Measurements from ENCODE around the gene PIRT. TPM values are rescaled to one million over a fixed set of nuclear protein-coding genes. Genes with fewer than 3 reads are reported as not detected.
A peak's percentile ranks its signal among the peaks of the same experiment; 100 is the strongest.

Gene PIRT
- total and polyA plus RNA-seq, 2 of the 8 experiments (the other 6 are each of a cell fraction or from before 2014, with no cell fraction given) = 0.03 TPM; not detected in 1

- TF ChIP-seq POU5F1 (IDR thresholded peaks at IDR 0.05; ENCODE audit: low read depth, low read length) (no peak), EGR1 (IDR thresholded peaks at IDR 0.05; ENCODE audit: borderline replicate concordance, low read depth, low read length) (no peak), RAD21 (IDR thresholded peaks at IDR 0.05 in 1 of 2, conservative IDR thresholded peaks at IDR 0.05 in 1 of 2; ENCODE audit: low read depth in 2 of 2, low read length in 2 of 2) (peak; percentile 91 to 96), SRF (IDR thresholded peaks at IDR 0.05; ENCODE audit: low read depth, low read length) (no peak), HDAC6 (IDR thresholded peaks at IDR 0.05; ENCODE audit: low read depth, low read length) (no peak), SP2 (IDR thresholded peaks at IDR 0.05; ENCODE audit: low read length) (no peak)
These were observed 38.2 kb upstream of the PIRT start (continued) for GRCh38 chr17:10875984-10876555.

All from H1 (cell line).